DND-41 (cell line): ENCODE results near the gene ZBTB42.

ENCODE experiments used
- ATAC-seq: fragments of 200-7000 bp; cut with Tn5 transposase; 3 replicates; pipeline ENCODE4 v1.9.1; 2021; ENCODE audit warnings: low read depth; ENCODE audit not compliant: insufficient read depth
- DNase-seq: peaks from one replicate; pipeline ENCODE4 v3.0.0-alpha.2; 2020
- H2AFZ ChIP-seq: 2 replicates; pipeline ENCODE4 v1.6.0; 2012; ENCODE audit warnings: low read depth, low read length
- H3K27ac ChIP-seq: 2 replicates; pipeline ENCODE4 v1.5.1; 2012; ENCODE audit warnings: low read length, inconsistent platforms
- H3K27me3 ChIP-seq: fragments of 200-600 bp; sonication (generic); 2 replicates; pipeline ENCODE4 v1.6.0; 2012; ENCODE audit warnings: low read length, mild to moderate bottlenecking, inconsistent platforms; ENCODE audit not compliant: insufficient read depth, poor library complexity
- H3K36me3 ChIP-seq: 2 replicates; pipeline ENCODE4 v1.5.1; 2012; ENCODE audit warnings: low read length, inconsistent platforms; ENCODE audit not compliant: insufficient read depth
- H3K4me1 ChIP-seq: 2 replicates; pipeline ENCODE4 v1.5.1; 2012; ENCODE audit warnings: mild to moderate bottlenecking, low read length; ENCODE audit not compliant: insufficient read depth
- H3K4me2 ChIP-seq: 2 replicates; pipeline ENCODE4 v1.6.0; 2012; ENCODE audit warnings: mild to moderate bottlenecking, moderate library complexity, low read length, inconsistent platforms; ENCODE audit not compliant: insufficient read depth
- H3K4me3 ChIP-seq, 2 experiments: fragments of 200-600 bp in 1 of 2; shearing (Covaris generic) in 1 of 2; 2 replicates each; pipeline ENCODE4 v1.5.1; 2012 to 2016; ENCODE audit warnings: inconsistent platforms in 2 of 2, low read length in 2 of 2, mild to moderate bottlenecking in 2 of 2, low read depth in 1 of 2, moderate library complexity in 1 of 2
- H3K79me2 ChIP-seq: 2 replicates; pipeline ENCODE4 v1.6.0; 2012; ENCODE audit warnings: low read length, inconsistent platforms; ENCODE audit not compliant: insufficient read depth
- H3K9ac ChIP-seq: 2 replicates; pipeline ENCODE4 v1.6.0; 2012; ENCODE audit warnings: low read depth, mild to moderate bottlenecking, inconsistent platforms, low read length, moderate library complexity
- H3K9me3 ChIP-seq: 2 replicates; pipeline ENCODE4 v1.5.1; 2012; ENCODE audit warnings: low read length, moderate library complexity, mild to moderate bottlenecking, inconsistent platforms; ENCODE audit not compliant: insufficient read depth, severe bottlenecking
- H4K20me1 ChIP-seq: 2 replicates; pipeline ENCODE4 v1.6.0; 2012; ENCODE audit warnings: low read length; ENCODE audit not compliant: insufficient read depth
- CTCF ChIP-seq: IDR thresholded peaks from 2 replicates; pipeline ENCODE4 v1.5.1; 2012; ENCODE audit warnings: borderline replicate concordance, low read length, moderate library complexity, mild to moderate bottlenecking; ENCODE audit not compliant: poor library complexity, severe bottlenecking; ENCODE audit errors: extremely low read depth
- EZH2 ChIP-seq: IDR thresholded peaks from 3 replicates; pipeline ENCODE4 v1.6.1; 2012; ENCODE audit warnings: borderline replicate concordance, low read depth, mild to moderate bottlenecking, moderate library complexity, low read length, inconsistent platforms; ENCODE audit not compliant: severe bottlenecking

ZBTB42 gene

GRCh38 chr14:104766256-104766862, 34.5 kb upstream of the ZBTB42 start:
- ATAC-seq (no peak), DNase-seq (no peak)
- H3K27me3 ChIP-seq: no peaks in the 10 kb centered on the region
- H3K36me3 ChIP-seq: peaks cover 39% of the 10 kb centered on the region
- H3K4me2 ChIP-seq: no peak overlapping the region
- H4K20me1 ChIP-seq: peaks cover 26% of the 10 kb centered on the region
- no peak overlapping the region for H3K4me3 ChIP-seq
- H2AFZ ChIP-seq: no peak overlapping the region
- H3K79me2 ChIP-seq: no peaks in the 10 kb centered on the region
- peaks cover 8% of the 10 kb centered on the region for H3K4me1 ChIP-seq
- no peak overlapping the region for H3K9ac ChIP-seq
- H3K9me3 ChIP-seq: no peaks in the 10 kb centered on the region
- TF ChIP-seq CTCF (no peak), EZH2 (no peak)
- H3K27ac ChIP-seq: no peak overlapping the region

GRCh38 chr14:104766863-104767633, 33.9 kb upstream of the ZBTB42 start:
- H3K9me3 ChIP-seq: no peaks in the 10 kb centered on the region
- peaks cover 42% of the 10 kb centered on the region for H3K36me3 ChIP-seq
- H2AFZ ChIP-seq: no peak overlapping the region
- H3K27me3 ChIP-seq: no peaks in the 10 kb centered on the region
- DNase-seq (no peak), ATAC-seq (no peak)
- H3K4me2 ChIP-seq: no peak overlapping the region
- peaks cover 32% of the 10 kb centered on the region for H4K20me1 ChIP-seq
- H3K27ac ChIP-seq: no peak overlapping the region
- H3K4me3 ChIP-seq: no peak overlapping the region
- H3K4me1 ChIP-seq: peaks cover 8% of the 10 kb centered on the region
- no peaks in the 10 kb centered on the region for H3K79me2 ChIP-seq
- TF ChIP-seq EZH2 (no peak), CTCF (no peak)
- H3K9ac ChIP-seq: no peak overlapping the region

- H3K27me3 ChIP-seq: no peaks in the 10 kb centered on the region
- H3K36me3 ChIP-seq: peaks cover 46% of the 10 kb centered on the region
Measured at GRCh38 chr14:104767634-104767918, 33.3 kb upstream of the ZBTB42 start.

More at GRCh38 chr14:104767634-104767918, 33.3 kb upstream of the ZBTB42 start:
- H2AFZ ChIP-seq: no peak overlapping the region
- TF ChIP-seq EZH2: no peak
- no peak overlapping the region for H3K27ac ChIP-seq
- no peak for ATAC-seq
- no peak overlapping the region for H3K9ac ChIP-seq
- no peaks in the 10 kb centered on the region for H3K9me3 ChIP-seq
- H3K4me1 ChIP-seq: peaks cover 8% of the 10 kb centered on the region
- H3K79me2 ChIP-seq: no peaks in the 10 kb centered on the region
- no peak overlapping the region for H3K4me3 ChIP-seq
- no peak for DNase-seq
- peaks cover 36% of the 10 kb centered on the region for H4K20me1 ChIP-seq
- no peak overlapping the region for H3K4me2 ChIP-seq
